Psoas muscle (tissue), 8 donors: ENCODE results near the gene KLF16. TPM values are rescaled to one million over a fixed set of nuclear protein-coding genes. Genes with fewer than 3 reads are reported as not detected.

Experiments
- ATAC-seq, 4 donors: fragments of 200-7000 bp; cut with Tn5 transposase; one replicate each; pipeline ENCODE4 v1.9.1; 2020; ENCODE audit warnings: moderate library complexity in 3 of 4, mild to moderate bottlenecking in 2 of 4
- DNase-seq, 2 donors: peaks; one replicate each; pipeline ENCODE4 v3.0.0-alpha.2; 2020
- H3K27ac ChIP-seq: fragments of 200-600 bp; one replicate; pipeline ENCODE4 v1.8.0; 2022
- H3K27me3 ChIP-seq, 3 donors: fragments of 200-600 bp in 1 of 3; one replicate each; pipeline versions ENCODE4 v1.6.1 to v1.8.0; 2013 to 2022; ENCODE audit warnings: low read length in 2 of 3, mild to moderate bottlenecking in 2 of 3, moderate library complexity in 1 of 3; ENCODE audit not compliant: insufficient read depth in 3 of 3
- H3K36me3 ChIP-seq, 2 donors: fragments of 200-600 bp in 1 of 2; one replicate each; pipeline versions ENCODE4 v1.6.1 to v1.8.0; 2013 to 2022; ENCODE audit warnings: low read depth in 1 of 2, mild to moderate bottlenecking in 1 of 2, moderate library complexity in 1 of 2; ENCODE audit not compliant: insufficient read depth in 1 of 2
- H3K4me1 ChIP-seq: fragments of 200-600 bp; one replicate; pipeline ENCODE4 v1.8.0; 2022
- H3K4me3 ChIP-seq: fragments of 200-600 bp; one replicate; pipeline ENCODE4 v1.8.0; 2022; ENCODE audit warnings: mild to moderate bottlenecking
- H3K9me3 ChIP-seq: fragments of 200-600 bp; one replicate; pipeline ENCODE4 v1.8.0; 2022
- WGBS, 3 donors: extraction: QIAGEN DNeasy Blood & Tissue Kit; methylation state at CpG; one replicate each; pipeline versions ENCODE4 v1.1.6 to v1.1.7; 2013; 5-methylcytosine and 5-hydroxymethylcytosine counted together
- intact Hi-C, 2 donors: fragments of 100-400 bp; cut with DNase I; formaldehyde crosslinking; loops; one replicate each; pipeline versions ENCODE4 v1.11.0 to v1.14.2; 2022
- polyA plus RNA-seq, 3 donors: library from polyadenylated mRNA; stranded (reverse); fragments of 200-250 nt; gene quantifications; one replicate each; pipeline ENCODE4 v1.2.3, GENCODE V29; 2013
- total RNA-seq, 4 donors: library from RNA; stranded (reverse); fragmentation: NEBNext Ultra II Directional in 2 of 4; extraction: Animal tissue kit (Norgen Biotek cat#: 25700) in 2 of 4; gene quantifications; one replicate each; pipeline versions ENCODE4 v1.2.1 to v1.2.4, GENCODE V29; 2021 to 2023
- TF ChIP-seq, protein P1 (sequence below): fragments of 200-600 bp; IDR thresholded peaks from one replicate; pipeline ENCODE4 v1.8.0; 2022; ENCODE audit warnings: antibody characterized with exemption
- donor health status: healthy with polysubstance abuse.
- donor health status: DM: no; HTN: no; CAD: no; lungs with moderate emphysema.
- donor health status: Bipolar disorder and iron deficiency.
- donor health status: healthy.
- donor health status: DM: yes; HTN: yes; CAD: no.
- donor health status: DM: no; HTN: no; CAD: no.
- donor health status: DM: no; HTN: no; CAD: no.
- donor health status: DM: yes; HTN: yes; CAD: no.

KLF16 gene
- total and polyA plus RNA-seq, 7 donors = 2.2 to 13.0 (median 3.3) TPM

DNA sequence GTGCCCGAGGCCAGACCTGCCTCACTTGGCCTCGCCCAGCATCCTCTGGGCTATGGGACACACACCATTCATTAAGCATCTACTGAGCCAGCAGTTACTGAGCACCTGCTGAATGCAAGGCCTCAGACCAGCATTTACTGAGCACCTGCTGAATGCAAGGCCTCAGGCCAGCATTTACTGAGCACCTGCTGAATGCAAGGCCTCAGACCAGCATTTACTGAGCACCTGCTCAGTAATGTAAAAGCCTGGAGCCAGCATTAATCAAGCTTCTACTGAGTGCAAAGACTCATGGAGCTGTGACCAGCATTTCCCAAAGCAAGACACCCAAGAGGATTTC, 55.0 kb downstream of the KLF16 start:
- intact Hi-C loops = no loop called here
- ATAC-seq (no peak), DNase-seq (no peak)
- H3K4me3 ChIP-seq = no peak overlapping the region
- TF ChIP-seq, protein P1, sequence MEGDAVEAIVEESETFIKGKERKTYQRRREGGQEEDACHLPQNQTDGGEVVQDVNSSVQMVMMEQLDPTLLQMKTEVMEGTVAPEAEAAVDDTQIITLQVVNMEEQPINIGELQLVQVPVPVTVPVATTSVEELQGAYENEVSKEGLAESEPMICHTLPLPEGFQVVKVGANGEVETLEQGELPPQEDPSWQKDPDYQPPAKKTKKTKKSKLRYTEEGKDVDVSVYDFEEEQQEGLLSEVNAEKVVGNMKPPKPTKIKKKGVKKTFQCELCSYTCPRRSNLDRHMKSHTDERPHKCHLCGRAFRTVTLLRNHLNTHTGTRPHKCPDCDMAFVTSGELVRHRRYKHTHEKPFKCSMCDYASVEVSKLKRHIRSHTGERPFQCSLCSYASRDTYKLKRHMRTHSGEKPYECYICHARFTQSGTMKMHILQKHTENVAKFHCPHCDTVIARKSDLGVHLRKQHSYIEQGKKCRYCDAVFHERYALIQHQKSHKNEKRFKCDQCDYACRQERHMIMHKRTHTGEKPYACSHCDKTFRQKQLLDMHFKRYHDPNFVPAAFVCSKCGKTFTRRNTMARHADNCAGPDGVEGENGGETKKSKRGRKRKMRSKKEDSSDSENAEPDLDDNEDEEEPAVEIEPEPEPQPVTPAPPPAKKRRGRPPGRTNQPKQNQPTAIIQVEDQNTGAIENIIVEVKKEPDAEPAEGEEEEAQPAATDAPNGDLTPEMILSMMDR = no peak
- WGBS, 3 donors = 69 to 93% (median 80%) methylated on average over 2 of the region's 2 CpGs
- no peaks in the 10 kb centered on the region for H3K9me3 ChIP-seq
- H3K36me3 ChIP-seq = no peaks in the 10 kb centered on the region
- H3K4me1 ChIP-seq = peaks cover 5% of the 10 kb centered on the region
- no peaks in the 10 kb centered on the region for H3K27me3 ChIP-seq
- no peak overlapping the region for H3K27ac ChIP-seq

DNA sequence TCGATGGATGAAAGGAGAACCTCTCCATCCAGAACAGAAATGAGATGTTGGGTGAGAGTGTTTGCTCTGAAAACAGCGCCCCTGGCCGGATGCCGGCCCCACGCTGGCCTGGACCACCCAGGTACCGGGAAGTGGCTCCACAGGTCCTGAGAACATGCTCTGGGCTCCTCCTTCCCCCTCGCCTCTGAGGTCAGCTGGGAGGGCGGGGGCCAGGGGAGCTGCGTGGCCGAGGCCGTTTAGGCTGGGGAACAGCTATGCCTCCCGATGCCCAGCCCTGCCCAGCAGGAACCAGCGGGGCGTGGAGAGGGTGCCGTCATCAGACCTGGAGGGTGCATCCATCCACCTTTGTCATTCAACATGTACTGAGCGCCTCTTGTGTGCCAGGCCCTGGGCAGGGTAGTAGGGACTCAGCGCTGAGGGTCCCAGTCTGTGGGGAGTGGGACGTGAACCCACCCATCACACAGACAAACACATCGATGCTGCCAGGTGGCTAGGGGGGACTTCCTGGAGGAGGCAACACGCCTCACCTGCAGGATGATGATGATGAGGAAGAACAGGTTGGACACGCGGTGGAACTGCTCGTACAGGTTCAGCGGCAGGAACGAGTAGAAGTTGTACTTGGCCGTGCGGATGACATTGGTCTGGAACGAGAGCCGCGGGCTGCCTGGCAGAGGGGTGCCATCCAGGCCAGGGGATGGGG, 55.5 kb downstream of the KLF16 start:
- Histone ChIP-seq H3K36me3 (no peaks in the 10 kb centered on the region), H3K27me3 (peaks cover 0 to 2% (median 0%) of the 10 kb centered on the region in 3 donors), H3K9me3 (no peaks in the 10 kb centered on the region), H3K4me3 (no peak overlapping the region), H3K4me1 (peaks cover 5% of the 10 kb centered on the region), H3K27ac (no peak overlapping the region)
- intact Hi-C loops = no loop called here
- WGBS, 3 donors = 61 to 69% (median 64%) methylated on average over 30 of the region's 30 CpGs
- TF ChIP-seq, protein P1 = no peak
- peak in 1 of 2 donors; percentile 48 for DNase-seq
- ATAC-seq = no peak

DNA sequence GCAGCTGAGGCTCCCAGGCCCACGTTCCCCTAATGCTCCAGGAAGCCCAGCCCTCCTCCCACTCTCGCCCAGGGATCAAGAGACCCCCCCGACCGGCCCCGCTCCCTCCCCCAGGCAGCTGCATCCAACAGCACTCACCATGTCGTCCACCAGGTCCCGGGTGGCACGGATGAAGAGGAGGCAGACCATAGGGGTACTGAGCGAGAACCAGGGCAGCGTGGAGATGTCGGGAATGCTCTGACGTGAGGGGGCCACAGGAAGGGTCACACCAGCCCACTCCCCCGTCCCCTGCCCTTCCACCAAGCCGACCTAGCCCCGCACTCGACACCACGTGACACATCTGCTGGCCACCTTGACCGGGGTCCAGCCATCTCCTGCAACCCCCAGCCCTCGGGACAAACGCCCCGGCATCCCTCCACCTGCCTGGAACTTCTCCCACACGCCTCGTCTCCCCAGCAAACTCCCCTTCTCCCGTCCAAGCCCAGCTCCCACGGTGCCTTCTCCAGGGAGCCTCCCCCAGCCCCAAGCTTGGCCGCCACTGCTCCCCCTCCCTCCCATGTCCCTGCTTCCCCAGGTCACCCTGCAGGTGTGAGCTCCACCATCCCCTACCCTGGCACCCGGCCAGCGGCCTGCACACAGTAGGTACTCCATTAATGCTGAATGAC, 56.2 kb downstream of the KLF16 start:
- Histone ChIP-seq H3K36me3 (no peaks in the 10 kb centered on the region), H3K4me1 (peaks cover 5% of the 10 kb centered on the region), H3K4me3 (no peak overlapping the region), H3K27me3 (peaks cover 0 to 2% (median 0%) of the 10 kb centered on the region in 3 donors), H3K27ac (no peak overlapping the region), H3K9me3 (no peaks in the 10 kb centered on the region)
- intact Hi-C loops = no loop called here
- TF ChIP-seq, protein P1 = no peak
- DNase-seq (peak in 1 of 2 donors; percentile 39), ATAC-seq (no peak)
- WGBS, 3 donors = 43 to 50% (median 46%) methylated on average over 27 to 28 of the region's 28 CpGs

DNA sequence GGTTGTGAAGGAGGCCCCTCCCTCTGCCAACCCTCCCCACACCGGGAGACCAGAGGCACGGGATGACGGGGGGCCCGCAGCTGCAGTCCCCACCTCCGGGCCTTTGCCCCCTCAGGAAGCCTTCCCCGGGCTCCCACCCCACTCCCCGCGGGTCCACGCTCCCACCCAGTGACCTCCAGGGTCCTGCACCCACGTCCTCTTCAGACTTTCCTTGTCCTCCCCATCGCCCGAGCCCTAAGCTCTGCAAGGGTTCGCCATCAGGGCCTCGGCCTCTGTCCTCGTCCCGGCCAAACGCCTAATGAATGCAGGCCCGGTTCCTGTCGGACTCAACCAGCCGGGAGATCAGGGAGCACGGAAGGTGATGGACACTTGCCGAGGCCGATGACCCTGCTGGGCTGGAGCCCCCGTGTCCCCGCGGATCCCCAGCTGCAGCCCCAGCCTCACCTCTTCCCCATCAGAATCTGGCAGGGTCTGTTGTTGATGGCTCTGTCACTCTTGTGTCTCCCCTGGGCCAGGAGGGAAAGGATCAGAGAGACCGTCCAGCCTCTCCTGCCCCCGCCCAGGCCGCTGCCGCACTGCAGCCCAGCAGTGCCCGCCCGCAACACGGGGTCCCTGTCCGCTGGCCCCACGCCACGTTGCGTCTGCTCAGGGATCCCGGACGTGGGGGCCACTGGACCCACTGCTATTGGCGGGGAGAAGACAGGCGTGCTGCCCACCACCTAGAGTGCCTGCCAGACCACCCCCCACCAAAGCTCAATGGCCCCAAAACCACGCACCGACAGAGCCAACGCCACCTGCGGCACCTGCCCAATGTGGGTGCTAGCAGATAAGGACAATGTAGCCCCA, 57.0 kb downstream of the KLF16 start:
- intact Hi-C loops = no loop called here
- peaks cover 0 to 2% (median 0%) of the 10 kb centered on the region in 3 donors for H3K27me3 ChIP-seq
- ATAC-seq = no peak
- H3K27ac ChIP-seq = no peak overlapping the region
- WGBS, 3 donors = 62 to 71% (median 68%) methylated on average over 38 to 45 of the region's 45 CpGs
- TF ChIP-seq, protein P1 = no peak
- no peaks in the 10 kb centered on the region for H3K9me3 ChIP-seq
- no peaks in the 10 kb centered on the region for H3K36me3 ChIP-seq
- peak in 1 of 2 donors; percentile 49 for DNase-seq
- H3K4me1 ChIP-seq = no peaks in the 10 kb centered on the region
- H3K4me3 ChIP-seq = no peak overlapping the region
